Measurements from ENCODE around the gene DLGAP4. TPM values are rescaled to one million over a fixed set of nuclear protein-coding genes. Genes with fewer than 3 reads are reported as not detected.

The DLGAP4 gene
- total and polyA plus RNA-seq, 9 of the 15 experiments (the other 6 are each of a cell fraction or from before 2014, with no cell fraction given), result 0.31 to 34.1 (median 4.5) TPM

DNA sequence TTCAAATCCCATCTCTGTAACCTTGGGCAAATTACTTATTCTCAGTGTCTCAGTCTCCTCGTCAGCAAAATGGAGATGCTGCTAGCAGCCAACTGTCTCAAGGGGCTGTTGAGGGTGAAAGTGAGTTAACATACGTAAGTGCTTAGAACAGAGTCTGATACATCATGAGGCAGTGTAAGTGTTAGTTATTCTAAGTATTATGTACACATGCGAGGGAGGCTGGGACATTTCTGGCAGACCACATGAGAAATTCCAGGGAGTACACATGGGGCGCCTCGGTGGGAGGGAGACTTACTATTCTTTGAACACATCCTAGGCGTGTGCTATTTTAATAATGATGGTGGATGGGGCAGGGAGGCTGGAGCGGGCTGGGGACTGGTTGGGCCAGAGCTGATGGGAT is 99.1 kb downstream of the DLGAP4 start:
- Histone ChIP-seq H3K4me1 (replicated peaks in 1 of 2; ENCODE audit: control insufficient read depth in 2 of 2, insufficient read depth in 2 of 2, low read length in 2 of 2) (no peaks in the 10 kb centered on the region), H3K9me1 (ENCODE audit: control insufficient read depth, insufficient read depth, low read length) (no peaks in the 10 kb centered on the region), H3K79me2 (ENCODE audit: control insufficient read depth, insufficient read depth, low read length) (no peaks in the 10 kb centered on the region), H3K27ac (ENCODE audit: extremely low read depth, low read depth, low read length) (no peak overlapping the region), H3K9ac (ENCODE audit: insufficient read depth in 1 of 2, low read depth in 2 of 2, low read length in 2 of 2) (no peak overlapping the region), H3K27me3 (ENCODE audit: control insufficient read depth in 2 of 2, insufficient read depth in 2 of 2, low read length in 2 of 2) (peaks cover 22 to 50% of the 10 kb centered on the region in 2 experiments), H3K9me3 (replicated peaks; ENCODE audit: control insufficient read depth, insufficient read depth, low read depth, low read length) (no peaks in the 10 kb centered on the region), H3K4me2 (ENCODE audit: insufficient read depth, low read length) (no peak overlapping the region), H3K4me3 (no peak overlapping the region), H2AFZ (ENCODE audit: low read depth, low read length) (no peak overlapping the region), H4K20me1 (replicated peaks; ENCODE audit: control insufficient read depth, insufficient read depth, low read length) (peaks cover 4% of the 10 kb centered on the region; the same call in 1 of the 2 replicates), H3K36me3 (ENCODE audit: control insufficient read depth, insufficient read depth, low read length) (no peaks in the 10 kb centered on the region)
- ChIA-PET POLR2A (no interaction called here), CTCF (ENCODE audit: low intra/inter-chr PET ratio) (no interaction called here)
- intact Hi-C loops (cut with micrococcal nuclease) (no loop called here), in situ Hi-C loops (cut with MboI) (no loop called here)
- no TSS peak for BruUV-seq (replicated peaks)
- WGBS (ENCODE audit: insufficient coverage, low coverage, missing lambda C conversion rate), result 2% methylated on average over 7 of the region's 7 CpGs
- DNase-seq (ENCODE audit: extremely low read depth in 1 of 4, low spot score in 3 of 4), result no peak
- TF ChIP-seq, protein P1, sequence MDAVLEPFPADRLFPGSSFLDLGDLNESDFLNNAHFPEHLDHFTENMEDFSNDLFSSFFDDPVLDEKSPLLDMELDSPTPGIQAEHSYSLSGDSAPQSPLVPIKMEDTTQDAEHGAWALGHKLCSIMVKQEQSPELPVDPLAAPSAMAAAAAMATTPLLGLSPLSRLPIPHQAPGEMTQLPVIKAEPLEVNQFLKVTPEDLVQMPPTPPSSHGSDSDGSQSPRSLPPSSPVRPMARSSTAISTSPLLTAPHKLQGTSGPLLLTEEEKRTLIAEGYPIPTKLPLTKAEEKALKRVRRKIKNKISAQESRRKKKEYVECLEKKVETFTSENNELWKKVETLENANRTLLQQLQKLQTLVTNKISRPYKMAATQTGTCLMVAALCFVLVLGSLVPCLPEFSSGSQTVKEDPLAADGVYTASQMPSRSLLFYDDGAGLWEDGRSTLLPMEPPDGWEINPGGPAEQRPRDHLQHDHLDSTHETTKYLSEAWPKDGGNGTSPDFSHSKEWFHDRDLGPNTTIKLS (IDR thresholded peaks at IDR 0.05; ENCODE audit: borderline replicate concordance, low read depth), result no peak
- TF ChIP-seq IRF1 (CRISPR knock-in tag; IDR thresholded peaks at IDR 0.05; ENCODE audit: borderline replicate concordance) (no peak), RCOR1 (IDR thresholded peaks at IDR 0.05; ENCODE audit: borderline replicate concordance in 1 of 2, low read depth in 2 of 2, low read length in 2 of 2) (no peak), ZNF253 (CRISPR knock-in tag; conservative IDR thresholded peaks at IDR 0.05) (no peak), ARID1B (IDR thresholded peaks at IDR 0.05) (no peak), ZNF232 (CRISPR knock-in tag; IDR thresholded peaks at IDR 0.05) (no peak), NR3C1 (CRISPR knock-in tag; IDR thresholded peaks at IDR 0.05) (no peak), MECOM (CRISPR knock-in tag; IDR thresholded peaks at IDR 0.05) (no peak), RBBP5 (IDR thresholded peaks at IDR 0.05; ENCODE audit: borderline replicate concordance, insufficient read depth, low read length, poor library complexity, severe bottlenecking) (no peak)
- no peak for ATAC-seq
- FAIRE-seq, result no peak

Measured in K562 (cell line).